ENCODE data around the gene MICAL2. TPM values are rescaled to one million over a fixed set of nuclear protein-coding genes. Genes with fewer than 3 reads are reported as not detected.

MICAL2 gene
- total and polyA plus RNA-seq, 2 donors (not counting 3 experiments of a cell fraction or from before 2014, with no cell fraction given), result 67.6 to 200 TPM

- H4K20me1 ChIP-seq (replicated peaks; ENCODE audit: control insufficient read depth, extremely low read depth, insufficient read depth, low read length), result no peaks in the 10 kb centered on the region
- no peaks in the 10 kb centered on the region for H3K79me2 ChIP-seq (ENCODE audit: control insufficient read depth, insufficient read depth, low read length)
- POLR2A ChIA-PET, result no interaction called here
- intact Hi-C loops (cut with micrococcal nuclease) (no loop called here), dilution Hi-C loops (cut with MboI; ENCODE audit: extremely low pct_ligation_motif_present, low sequenced_read_pairs) (no loop called here)
- no peaks in the 10 kb centered on the region for H3K36me3 ChIP-seq (ENCODE audit: control insufficient read depth in 2 of 2, extremely low read depth in 1 of 2, insufficient read depth in 2 of 2, low read length in 2 of 2)
- peaks cover 0 to 1% of the 10 kb centered on the region in 2 experiments for H3K27me3 ChIP-seq (ENCODE audit: control insufficient read depth in 2 of 2, insufficient read depth in 2 of 2, low read length in 2 of 2)
- BruUV-seq (replicated peaks), result no TSS peak
- no peak overlapping the region for H3K4me3 ChIP-seq (replicated peaks in 1 of 3; ENCODE audit: insufficient read depth in 1 of 3, low read depth in 1 of 3, low read length in 3 of 3)
- no peaks in the 10 kb centered on the region for H3K9me1 ChIP-seq (replicated peaks; ENCODE audit: control insufficient read depth, extremely low read depth, insufficient read depth, low read length)
- no peak for TF ChIP-seq MAX (IDR thresholded peaks at IDR 0.05; ENCODE audit: insufficient read depth, insufficient read length)
- no peak for TF ChIP-seq GATA2 (IDR thresholded peaks at IDR 0.05; ENCODE audit: insufficient read depth, insufficient read length, low read depth, low read length)
- TF ChIP-seq CTCF (IDR thresholded peaks at IDR 0.05; ENCODE audit: extremely low read depth in 1 of 2, insufficient read depth in 1 of 2, low read depth in 1 of 2, low read length in 2 of 2), result no peak
- TF ChIP-seq FOS (IDR thresholded peaks at IDR 0.05; ENCODE audit: borderline replicate concordance, insufficient read depth, low read length), result no peak
- no peak for TF ChIP-seq POLR2A (IDR thresholded peaks at IDR 0.05; ENCODE audit: low read depth, low read length)
- no peak for TF ChIP-seq EZH2 (IDR thresholded peaks at IDR 0.05; ENCODE audit: borderline replicate concordance, low read depth, low read length, severe bottlenecking)
- TF ChIP-seq JUN (IDR thresholded peaks at IDR 0.05; ENCODE audit: borderline replicate concordance, insufficient read depth, insufficient read length, low read depth), result no peak
- TF ChIP-seq POLR2AphosphoS5 (IDR thresholded peaks at IDR 0.05; ENCODE audit: insufficient read depth, low read depth, low read length), result no peak
- TF ChIP-seq MYC (IDR thresholded peaks at IDR 0.05; ENCODE audit: low read depth, low read length), result no peak
- no peak overlapping the region for H2AFZ ChIP-seq (ENCODE audit: low read depth, low read length)
- CTCF ChIA-PET, result interaction anchor here (2.6 kb wide), 1 partner anchor 15 kb away, joined by 14 read pairs; no protein-coding TSS in a partner anchor
- FAIRE-seq, result no peak
- no peaks in the 10 kb centered on the region for H3K9me3 ChIP-seq (replicated peaks; ENCODE audit: control insufficient read depth, insufficient read depth, low read length)
- DNase-seq (ENCODE audit: low read depth, low spot score), result no peak
- no peak overlapping the region for H3K27ac ChIP-seq (ENCODE audit: insufficient read depth, low read depth, low read length)
- no peak overlapping the region for H3K9ac ChIP-seq (replicated peaks; ENCODE audit: extremely low read depth, insufficient read depth, low read length)
- no peaks in the 10 kb centered on the region for H3K4me1 ChIP-seq (ENCODE audit: control insufficient read depth, extremely low read depth, insufficient read depth, low read length)
- H3K4me2 ChIP-seq (ENCODE audit: insufficient read depth, low read length), result no peak overlapping the region
Measured at GRCh38 chr11:12303421-12304149, 193.2 kb downstream of the MICAL2 start.

Data from endothelial cell of umbilical vein (primary cell).